Measurements from ENCODE around the gene KRT82. TPM values are rescaled to one million over a fixed set of nuclear protein-coding genes. Genes with fewer than 3 reads are reported as not detected.
"Not testable (repeated sequence)": the region's sequence is repeated elsewhere in the genome, so short reads cannot be mapped to it uniquely, and the experiment has no call there.

The KRT82 gene
- polyA plus RNA-seq, 1 donor = not detected

DNA sequence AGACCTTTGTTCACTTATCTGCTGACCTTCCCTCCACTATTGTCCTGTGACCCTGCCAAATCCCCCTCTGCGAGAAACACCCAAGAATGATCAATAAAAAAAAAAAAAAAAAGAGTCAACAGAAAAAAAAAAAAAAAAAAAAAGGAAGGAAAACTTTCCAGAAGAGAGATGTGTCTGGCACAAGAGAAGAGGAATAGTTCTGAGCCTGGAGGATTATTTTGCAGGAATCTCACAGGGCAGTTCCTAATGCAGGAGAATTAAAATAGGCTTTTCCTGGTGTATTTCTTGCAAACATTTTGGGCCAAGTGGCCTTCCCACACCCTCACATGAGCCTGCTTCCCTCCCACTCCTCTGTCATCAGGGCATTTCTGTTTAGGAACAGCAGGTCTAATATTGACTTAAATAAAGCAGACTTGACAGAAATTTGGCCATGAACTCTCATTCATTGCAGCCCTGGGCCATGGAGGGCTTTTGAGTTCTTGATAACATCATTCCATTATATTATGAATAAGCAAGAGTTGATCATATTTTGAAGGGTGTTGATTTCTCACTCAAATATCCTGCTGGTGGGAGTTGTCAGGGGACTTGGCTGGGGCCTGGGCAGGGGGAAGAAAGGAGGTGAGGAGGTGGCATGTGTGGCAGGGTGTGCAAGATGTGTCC, 4.6 kb upstream of the KRT82 start:
- DNase-seq = not testable (repeated sequence)

DNA sequence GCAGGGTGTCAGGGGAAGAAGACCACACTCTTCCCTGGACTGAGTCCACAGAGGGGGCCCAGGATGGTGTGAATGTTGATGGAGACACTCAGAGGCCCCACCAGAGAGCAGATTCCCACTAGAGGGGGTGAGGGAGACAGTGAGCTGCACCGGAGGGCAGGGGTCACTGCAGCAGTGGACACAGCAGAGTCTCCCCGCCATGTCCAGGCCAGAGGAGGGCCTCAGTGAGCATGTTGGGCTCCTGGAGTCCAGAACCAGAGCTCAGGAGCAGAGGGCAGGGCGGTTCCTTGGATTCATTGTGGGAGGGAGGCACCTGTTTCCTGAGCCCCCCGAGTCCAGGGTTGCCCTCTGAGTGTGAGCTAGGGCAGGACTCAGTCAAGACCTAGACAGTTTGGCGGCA, 1.8 kb upstream of the KRT82 start:
- DNase-seq = no peak

DNA sequence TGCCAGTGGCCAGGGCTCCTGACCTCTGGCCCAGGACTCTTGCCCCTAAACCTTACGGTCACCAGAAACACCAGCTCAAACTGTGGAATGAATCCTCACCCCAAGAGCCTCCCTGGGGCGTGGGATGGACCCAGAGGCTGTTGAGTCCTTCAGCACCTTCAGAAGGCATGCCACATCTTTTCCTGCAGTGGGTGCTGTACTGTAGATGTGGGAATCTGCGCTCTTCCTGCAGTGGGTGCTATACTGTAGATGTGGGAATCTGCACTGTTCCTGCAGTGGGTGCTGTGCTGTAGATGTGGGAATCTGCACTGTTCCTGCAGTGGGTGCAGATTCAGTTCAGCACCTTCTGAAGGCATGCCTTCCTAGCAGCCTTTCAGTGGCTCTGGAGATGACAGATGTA, 1.2 kb downstream of the KRT82 start:
- DNase-seq = no peak

GRCh38 chr12:52403561-52403960, 2.6 kb downstream of the KRT82 start:
- DNase-seq = no peak

DNA sequence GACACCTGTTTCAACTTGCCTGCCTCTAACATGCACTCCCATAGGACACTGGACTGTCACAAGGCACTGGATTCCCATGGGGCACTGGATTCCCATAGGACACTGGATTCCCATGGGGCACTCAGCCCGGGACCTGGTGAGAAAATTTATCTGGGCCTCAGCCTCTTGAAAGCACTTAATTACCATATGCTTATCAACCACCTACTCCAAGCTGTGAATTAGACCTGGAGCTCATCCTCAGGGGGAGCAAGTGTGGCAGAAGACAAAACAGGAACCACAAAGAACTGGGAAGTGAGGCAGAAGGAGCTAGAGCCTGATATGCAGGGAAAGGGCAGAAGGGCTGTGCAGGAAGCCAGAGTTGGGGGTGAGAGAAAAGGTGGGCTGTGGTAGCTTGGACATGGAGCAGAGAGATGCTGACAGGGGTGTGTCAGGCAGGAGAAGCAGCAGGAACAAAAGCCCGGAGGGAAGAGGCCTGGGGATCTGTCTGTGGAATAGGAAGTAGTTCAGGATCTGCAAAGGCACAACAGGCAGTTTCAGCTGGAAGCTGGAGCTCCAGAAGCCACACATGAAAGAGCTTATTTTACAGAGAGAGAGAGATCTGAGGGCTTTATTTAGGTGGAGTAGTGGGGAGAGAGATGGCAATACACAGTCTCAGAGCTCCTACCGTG, 3.1 kb downstream of the KRT82 start:
- no peak for DNase-seq

DNA sequence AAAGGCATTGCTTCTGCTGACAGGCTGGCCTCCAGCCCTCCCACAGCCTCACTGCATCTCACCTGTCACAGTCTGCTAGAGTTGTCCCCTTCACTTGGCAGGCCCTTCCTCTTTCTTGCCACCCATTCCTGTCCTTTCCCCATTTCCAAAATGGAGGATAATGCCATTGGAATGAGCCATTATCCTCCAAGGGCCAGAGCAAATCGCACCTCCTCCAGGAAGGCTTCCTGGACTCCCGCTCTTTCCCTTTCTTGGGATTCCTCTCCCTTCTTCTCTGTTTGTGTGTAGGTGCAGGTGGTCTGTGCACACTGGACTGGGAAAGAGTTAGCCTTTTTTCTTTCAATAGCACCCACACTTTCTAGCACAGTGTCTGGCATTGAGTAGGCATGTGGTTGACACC, 3.8 kb downstream of the KRT82 start:
- no peak for DNase-seq

- DNase-seq = no peak
Observed at GRCh38 chr12:52401926-52402325, 4.2 kb downstream of the KRT82 start.

- DNase-seq = no peak
Observed at GRCh38 chr12:52401526-52401925, 4.6 kb downstream of the KRT82 start.

- no peak for DNase-seq
Observed at GRCh38 chr12:52400906-52401305, 5.2 kb downstream of the KRT82 start.

DNA sequence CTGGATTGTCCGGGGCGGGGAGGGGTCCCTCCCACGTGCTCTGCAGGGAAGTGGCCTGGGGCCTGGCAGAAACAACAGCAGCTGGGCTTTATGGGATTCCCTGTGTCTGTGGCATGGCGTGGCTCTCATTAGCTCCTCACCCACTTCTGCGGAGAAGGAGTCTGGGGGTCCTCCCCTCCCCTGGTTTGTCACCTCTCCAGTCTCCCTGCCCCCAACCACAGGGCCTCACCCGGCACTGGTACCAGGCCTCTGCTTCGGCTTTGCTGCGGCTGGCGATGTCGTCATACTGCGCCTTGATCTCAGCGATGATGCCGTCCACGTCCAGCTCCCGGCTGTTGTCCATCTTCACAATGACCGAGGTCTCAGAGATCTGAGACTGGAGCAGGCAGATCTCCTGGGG, 6.4 kb downstream of the KRT82 start:
- no peak for DNase-seq

- no peak for DNase-seq
Observed at GRCh38 chr12:52398176-52398575, 8.0 kb downstream of the KRT82 start.

- no peak for DNase-seq
Observed at GRCh38 chr12:52396656-52397055, 9.5 kb downstream of the KRT82 start.

DNA sequence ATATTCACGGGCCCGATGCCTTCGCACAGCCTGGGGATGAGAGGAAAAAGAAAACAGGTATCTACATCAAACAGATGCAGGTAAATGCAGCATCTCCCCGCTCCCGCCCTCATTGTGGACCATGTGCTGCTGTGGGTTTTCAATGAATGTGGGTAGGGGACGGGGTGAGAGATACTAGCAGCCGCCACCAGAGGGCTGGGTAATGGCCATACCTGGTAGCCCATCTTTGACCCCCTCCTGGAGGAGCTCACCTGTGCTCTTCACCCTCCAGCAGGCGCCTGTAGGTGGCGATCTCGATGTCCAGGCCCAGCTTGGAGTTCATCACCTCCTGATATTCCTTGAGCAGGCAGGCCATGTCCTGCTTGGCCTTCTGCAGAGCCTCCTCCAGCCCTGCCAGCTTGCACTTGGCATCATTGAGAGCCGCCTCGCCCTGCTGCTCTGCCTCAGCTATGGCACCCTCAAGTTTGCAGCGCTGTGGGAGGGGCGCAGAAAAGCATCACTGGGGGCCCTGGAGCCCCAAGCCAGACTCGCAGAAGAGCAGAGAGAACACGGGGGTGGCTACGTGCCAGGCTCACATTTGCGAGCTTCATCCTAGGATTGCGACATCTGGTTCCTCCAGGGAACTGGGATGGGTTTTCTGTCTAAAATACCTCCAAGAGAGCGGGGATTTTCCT, 10.2 kb downstream of the KRT82 start:
- no peak for DNase-seq

DNA sequence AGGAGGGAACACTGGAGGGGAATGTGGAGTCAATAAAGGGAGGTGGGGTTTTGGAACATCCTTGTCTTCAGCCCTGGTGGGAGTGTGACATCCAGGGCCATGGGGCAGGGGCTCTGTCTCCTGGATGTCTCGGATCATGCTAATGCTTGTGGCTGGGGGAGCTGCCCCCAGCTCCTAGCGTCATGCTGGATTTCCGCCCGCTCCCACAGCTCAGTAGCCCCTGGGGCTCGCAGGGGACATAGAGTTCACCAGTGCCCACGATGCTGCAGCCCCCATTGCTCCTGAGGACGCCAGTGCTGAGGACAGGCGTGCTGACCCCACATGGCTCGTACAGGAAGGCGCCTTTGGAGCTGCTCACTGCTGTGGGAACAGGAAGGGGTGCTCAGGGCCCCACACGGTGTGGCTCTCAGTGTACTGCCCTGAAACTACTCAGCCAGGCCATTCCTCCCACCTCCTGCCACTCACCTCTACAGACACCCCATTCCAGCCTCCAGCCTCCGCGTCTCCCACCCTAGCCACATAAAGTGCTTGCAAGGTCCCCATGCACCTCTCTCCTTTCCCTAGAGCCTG, 11.2 kb downstream of the KRT82 start:
- no peak for DNase-seq

DNA sequence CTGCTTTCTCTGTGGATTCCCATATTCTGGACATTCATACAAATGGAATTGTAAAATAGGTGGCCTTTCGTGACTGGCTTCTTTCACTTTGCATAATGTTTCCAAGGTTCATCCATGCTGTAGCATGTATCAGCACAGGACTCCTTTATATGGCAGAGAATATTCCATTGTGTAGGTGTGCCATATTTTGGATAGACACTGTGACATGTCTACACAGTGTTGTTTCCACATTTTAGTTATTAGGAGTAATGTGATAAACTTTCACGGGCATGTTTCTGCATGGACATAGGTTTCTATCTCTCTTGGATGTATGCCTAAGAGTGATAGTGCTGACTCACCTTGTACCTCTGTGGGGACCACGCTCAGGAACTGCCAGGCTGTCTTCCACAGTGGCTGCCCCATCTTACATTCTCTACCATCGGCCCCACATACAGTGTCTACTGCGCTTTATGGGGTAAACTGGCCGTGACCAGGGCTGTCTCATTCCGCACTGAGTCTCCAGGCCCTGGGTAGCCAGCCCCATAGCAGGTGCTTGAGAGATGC, 13.6 kb downstream of the KRT82 start:
- no peak for DNase-seq

DNA sequence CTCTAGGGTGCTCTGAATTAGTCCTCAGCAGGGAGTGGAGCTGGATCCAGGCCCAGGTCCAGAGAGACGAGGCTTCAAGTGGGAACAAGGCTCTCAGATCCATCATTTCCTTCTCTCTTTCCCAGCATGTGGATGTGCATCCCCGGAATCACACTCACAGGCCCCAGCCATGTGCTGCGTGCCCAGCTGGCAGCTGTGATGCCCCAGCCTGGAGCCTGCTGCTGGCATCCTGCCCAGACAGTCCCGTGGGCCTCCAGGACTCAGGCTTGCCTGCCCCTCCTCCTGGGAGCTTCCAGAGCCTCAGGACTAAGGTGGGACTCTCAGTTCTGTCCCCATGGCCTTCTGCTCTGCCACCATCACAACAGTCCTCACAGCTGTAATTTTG, 14.5 kb downstream of the KRT82 start:
- no peak for DNase-seq

DNA sequence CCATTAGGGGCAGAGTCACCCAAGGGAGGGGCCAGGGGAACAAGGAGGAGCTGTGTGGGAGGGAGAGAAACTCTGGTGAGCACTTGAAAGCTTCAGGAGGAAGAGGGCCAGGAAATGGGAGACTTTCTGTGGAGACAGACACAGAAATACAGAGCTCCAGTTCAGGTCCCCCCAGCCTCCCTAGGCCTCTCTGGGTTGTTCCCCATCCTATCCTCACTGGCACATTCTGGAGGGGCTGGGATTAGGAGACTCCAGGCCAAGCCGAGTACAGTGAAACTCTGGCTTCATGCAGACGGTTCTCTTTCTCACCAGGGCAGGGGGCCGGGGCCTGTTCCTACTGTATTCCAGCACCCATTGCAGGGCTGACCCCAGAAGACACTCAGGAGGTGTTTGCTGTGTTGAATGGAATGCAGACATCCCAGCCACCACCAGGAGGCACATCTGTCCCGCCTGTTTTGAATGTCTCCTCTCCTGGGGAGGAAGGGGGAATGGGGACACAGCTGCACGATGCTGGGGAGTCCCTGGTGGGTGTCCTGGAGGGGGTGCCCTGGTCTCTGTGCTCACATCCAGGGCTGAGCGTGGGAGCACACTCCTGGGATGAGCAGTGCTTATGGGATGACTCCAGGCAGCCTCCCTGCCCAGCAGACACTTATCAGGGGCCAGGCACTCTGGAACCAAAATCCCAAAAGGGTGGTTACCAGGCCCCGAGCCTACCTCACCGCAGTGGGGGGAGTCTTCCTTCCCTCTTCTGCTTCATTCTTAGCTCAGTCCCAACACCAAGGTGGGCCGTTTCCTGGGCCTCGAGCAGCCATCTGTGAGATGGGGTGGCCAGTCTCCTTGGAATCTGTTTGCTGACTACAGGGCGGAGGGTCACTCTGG, 15.2 kb downstream of the KRT82 start:
- DNase-seq = no peak

GRCh38 chr12:52389313-52390207, 16.6 kb downstream of the KRT82 start:
- DNase-seq = no peak

GRCh38 chr12:52387859-52388258, 18.3 kb downstream of the KRT82 start:
- DNase-seq = no peak

DNA sequence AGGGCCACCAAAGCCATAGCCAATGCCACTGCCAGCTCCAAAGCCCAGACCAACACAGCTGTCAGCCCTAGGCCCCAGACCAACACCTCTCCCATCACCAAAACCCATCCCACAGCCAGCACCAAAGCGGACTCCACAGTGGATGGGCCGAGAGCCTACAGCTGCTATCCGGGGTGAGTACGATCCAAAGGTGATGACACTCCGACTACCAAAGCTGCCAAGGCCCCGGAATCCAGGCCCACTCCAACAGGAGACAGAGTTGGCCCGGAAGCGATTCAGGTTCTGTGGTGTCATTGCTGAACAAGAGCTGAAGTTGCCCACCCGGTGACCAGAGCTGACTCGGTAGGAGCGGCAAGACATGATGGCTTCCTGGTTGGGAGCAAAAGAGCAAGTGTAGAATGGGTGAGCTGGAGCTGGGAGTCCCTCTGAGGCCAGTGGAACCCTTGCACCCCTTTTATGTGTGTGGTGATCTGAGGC, 20.9 kb downstream of the KRT82 start, which contains the start of gene KRT84:
Gene KRT84, minus strand, starts transcription at position 427 of the 477 bp plus-strand sequence. Its CDS starts 67 bp downstream, at position 360.
- DNase-seq = no peak

DNA sequence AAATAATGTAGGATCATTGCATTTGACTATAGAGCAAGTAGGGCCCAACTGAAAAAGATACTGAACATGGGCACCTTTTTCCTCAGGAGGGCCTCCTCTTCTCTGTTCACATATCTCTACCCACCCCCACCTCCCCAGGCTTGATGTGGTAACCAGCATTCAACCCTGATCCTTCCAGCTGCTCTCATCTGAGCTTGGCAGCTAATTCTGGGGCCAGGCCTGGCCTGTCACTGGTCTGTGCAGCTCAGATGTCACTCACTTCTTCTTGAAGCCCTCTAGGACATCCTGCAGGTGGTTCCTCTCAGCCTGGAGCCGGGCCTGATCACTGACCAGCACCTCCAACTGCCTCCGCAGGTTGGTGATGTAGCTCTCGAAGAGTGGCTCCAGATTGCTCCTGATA, 22.8 kb downstream of the KRT82 start:
- no peak for DNase-seq

Measured in hindlimb muscle (tissue), 1 donor.